Neural cell (in vitro differentiated cells): ENCODE measurements around the gene JCHAIN. TPM values are rescaled to one million over a fixed set of nuclear protein-coding genes. Genes with fewer than 3 reads are reported as not detected.
"Not testable (repeated sequence)": the region's sequence is repeated elsewhere in the genome, so short reads cannot be mapped to it uniquely, and the experiment has no call there.

Experiments used
- H2AFZ ChIP-seq: fragments of 200-600, 300-800 bp; sonication (generic), shearing (Covaris generic); 2 replicates; pipeline ENCODE4 v1.6.0; 2014; ENCODE audit warnings: low read depth, mild to moderate bottlenecking, antibody characterized with exemption, low read length, moderate library complexity
- H3F3A ChIP-seq: fragments of 200-600 bp; shearing (Covaris generic); 2 replicates; pipeline ENCODE4 v1.6.1; 2016; ENCODE audit warnings: mild to moderate bottlenecking, moderate library complexity, mixed read lengths, antibody characterized with exemption, low read length; ENCODE audit not compliant: insufficient read depth, poor library complexity, severe bottlenecking
- H3K27ac ChIP-seq: fragments of 200-600, 300-800 bp; sonication (generic), shearing (Covaris generic); 2 replicates; pipeline ENCODE4 v1.5.1; 2014; ENCODE audit warnings: mild to moderate bottlenecking, low read length, moderate library complexity
- H3K27me3 ChIP-seq: fragments of 300-800, 200-600 bp; sonication (generic), shearing (Covaris generic); 2 replicates; pipeline ENCODE4 v1.6.0; 2014; ENCODE audit warnings: mild to moderate bottlenecking, low read depth, low read length, moderate library complexity; ENCODE audit not compliant: insufficient read depth
- H3K36me3 ChIP-seq: fragments of 300-800, 200-600 bp; sonication (generic), shearing (Covaris generic); 2 replicates; pipeline ENCODE4 v1.5.1; 2014; ENCODE audit warnings: mild to moderate bottlenecking, antibody characterized with exemption, low read length, moderate library complexity; ENCODE audit not compliant: insufficient read depth
- H3K4me2 ChIP-seq: fragments of 300-800, 200-600 bp; sonication (generic), shearing (Covaris generic); 2 replicates; pipeline ENCODE4 v1.6.0; 2014; ENCODE audit warnings: mild to moderate bottlenecking, low read length
- H3K4me3 ChIP-seq: fragments of 300-800, 200-600 bp; sonication (generic), shearing (Covaris generic); 2 replicates; pipeline ENCODE4 v1.5.1; 2014; ENCODE audit warnings: mild to moderate bottlenecking, low read length, moderate library complexity
- H3K79me2 ChIP-seq: fragments of 200-600 bp; shearing (Covaris generic); replicated peaks from 2 replicates; pipeline ENCODE4 v1.6.0; 2014; ENCODE audit warnings: mild to moderate bottlenecking, low read length, moderate library complexity; ENCODE audit not compliant: insufficient read depth
- H3K9ac ChIP-seq: fragments of 300-800, 200-600 bp; sonication (generic), shearing (Covaris generic); 2 replicates; pipeline ENCODE4 v1.6.1; 2016; ENCODE audit warnings: mild to moderate bottlenecking, low read length, mixed read lengths
- H3K9me2 ChIP-seq: fragments of 200-600 bp; shearing (Covaris generic); 2 replicates; pipeline ENCODE4 v1.6.1; 2016; ENCODE audit warnings: mild to moderate bottlenecking, low read length, mixed read lengths; ENCODE audit not compliant: insufficient read depth
- H3K9me3 ChIP-seq: fragments of 200-600, 300-800 bp; sonication (generic), shearing (Covaris generic); 2 replicates; pipeline ENCODE4 v1.6.1; 2016; ENCODE audit warnings: mild to moderate bottlenecking, mixed run types, low read length, moderate library complexity, mixed read lengths
- H4K20me1 ChIP-seq: fragments of 200-600 bp; shearing (Covaris generic); 2 replicates; pipeline ENCODE4 v1.6.1; 2016; ENCODE audit warnings: mild to moderate bottlenecking, mixed run types; ENCODE audit not compliant: insufficient read depth
- EP300 ChIP-seq: fragments of 450-650 bp; conservative IDR thresholded peaks from 2 replicates; pipeline ENCODE4 v1.6.1; 2014; ENCODE audit warnings: antibody characterized with exemption, mild to moderate bottlenecking, moderate library complexity; ENCODE audit not compliant: poor library complexity, severe bottlenecking
- EZH2 ChIP-seq: fragments of 200-600, 300-800 bp; shearing (Covaris generic), sonication (generic); IDR thresholded peaks from 2 replicates; pipeline ENCODE4 v1.6.1; 2014; ENCODE audit warnings: antibody characterized with exemption, low read length, borderline replicate concordance, mild to moderate bottlenecking; ENCODE audit not compliant: insufficient read depth, poor library complexity, severe bottlenecking
- POLR2AphosphoS5 ChIP-seq: IDR thresholded peaks from 2 replicates; pipeline ENCODE4 v1.6.1; 2012
- RAD21 ChIP-seq: fragments of 450-650 bp; conservative IDR thresholded peaks from 2 replicates; pipeline ENCODE4 v1.6.1; 2014; ENCODE audit warnings: antibody characterized with exemption, mild to moderate bottlenecking, moderate library complexity
- REST ChIP-seq: IDR thresholded peaks from 2 replicates; pipeline ENCODE4 v1.6.1; 2012; ENCODE audit warnings: borderline replicate concordance
- SMC3 ChIP-seq: fragments of 450-650 bp; conservative IDR thresholded peaks from 2 replicates; pipeline ENCODE4 v1.6.1; 2014; ENCODE audit warnings: antibody characterized with exemption, mild to moderate bottlenecking, moderate library complexity; ENCODE audit not compliant: poor library complexity
- TAF1 ChIP-seq: IDR thresholded peaks from 2 replicates; pipeline ENCODE4 v1.6.1; 2012; ENCODE audit warnings: low read depth
- polyA plus RNA-seq: library from polyadenylated mRNA; depleted of rRNA; stranded (reverse); fragments of >200 nt; gene quantifications from 2 replicates; pipeline ENCODE4 v1.2.3, GENCODE V29; 2014
- TF ChIP-seq, protein P1 (sequence below): fragments of 450-650 bp; IDR thresholded peaks from 2 replicates; pipeline ENCODE4 v1.5.1; 2014; ENCODE audit warnings: antibody characterized with exemption, mild to moderate bottlenecking, moderate library complexity; ENCODE audit not compliant: poor library complexity, severe bottlenecking

The JCHAIN gene
- polyA plus RNA-seq, 1 donor from 2014 or later, result not detected

DNA sequence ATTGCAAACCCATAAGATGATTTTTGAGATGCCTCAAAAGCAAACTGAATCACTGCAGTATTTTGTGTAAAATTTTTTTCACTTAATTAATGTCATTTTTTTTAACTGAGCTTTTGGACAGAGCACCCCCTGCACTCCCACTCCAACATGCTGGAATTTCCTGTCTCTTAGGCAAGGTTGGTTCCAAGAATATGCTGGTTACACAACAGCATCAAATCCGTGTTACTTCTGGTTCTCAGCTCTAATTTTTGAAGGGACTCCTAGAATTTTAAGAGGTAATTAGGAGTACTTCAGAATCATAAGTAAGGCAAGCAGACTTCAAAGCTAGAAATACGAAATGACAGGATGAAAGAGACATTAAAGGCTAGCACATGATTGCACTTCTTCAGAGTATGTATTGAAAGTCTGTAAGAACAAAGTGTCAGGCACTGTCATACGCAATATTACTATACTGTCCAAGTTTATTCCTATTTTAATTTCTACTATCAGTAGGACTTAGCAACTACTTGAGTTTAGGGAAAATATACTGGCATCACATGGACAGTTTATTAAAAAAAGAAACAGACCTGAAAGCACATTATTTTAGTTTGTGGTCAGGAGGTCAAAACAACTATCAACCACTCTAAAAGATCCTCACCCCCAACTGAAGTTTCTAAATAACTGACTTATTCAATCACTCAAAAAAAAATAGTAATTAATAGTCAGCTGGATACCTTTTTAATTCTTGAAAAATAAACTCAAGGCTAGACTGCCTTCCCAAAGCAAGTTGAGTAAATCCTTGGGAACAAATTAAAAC lies 1.6 kb upstream of the JCHAIN start:
- H3K79me2 ChIP-seq, result no peaks in the 10 kb centered on the region
- no peaks in the 10 kb centered on the region for H3F3A ChIP-seq
- no peak overlapping the region for H3K4me2 ChIP-seq
- H3K27me3 ChIP-seq, result no peaks in the 10 kb centered on the region
- H3K9ac ChIP-seq, result no peak overlapping the region
- H3K9me2 ChIP-seq, result no peaks in the 10 kb centered on the region
- no peaks in the 10 kb centered on the region for H3K36me3 ChIP-seq
- TF ChIP-seq SMC3 (no peak), EZH2 (no peak), EP300 (no peak), POLR2AphosphoS5 (no peak), RAD21 (no peak), REST (no peak), TAF1 (no peak)
- TF ChIP-seq, protein P1, sequence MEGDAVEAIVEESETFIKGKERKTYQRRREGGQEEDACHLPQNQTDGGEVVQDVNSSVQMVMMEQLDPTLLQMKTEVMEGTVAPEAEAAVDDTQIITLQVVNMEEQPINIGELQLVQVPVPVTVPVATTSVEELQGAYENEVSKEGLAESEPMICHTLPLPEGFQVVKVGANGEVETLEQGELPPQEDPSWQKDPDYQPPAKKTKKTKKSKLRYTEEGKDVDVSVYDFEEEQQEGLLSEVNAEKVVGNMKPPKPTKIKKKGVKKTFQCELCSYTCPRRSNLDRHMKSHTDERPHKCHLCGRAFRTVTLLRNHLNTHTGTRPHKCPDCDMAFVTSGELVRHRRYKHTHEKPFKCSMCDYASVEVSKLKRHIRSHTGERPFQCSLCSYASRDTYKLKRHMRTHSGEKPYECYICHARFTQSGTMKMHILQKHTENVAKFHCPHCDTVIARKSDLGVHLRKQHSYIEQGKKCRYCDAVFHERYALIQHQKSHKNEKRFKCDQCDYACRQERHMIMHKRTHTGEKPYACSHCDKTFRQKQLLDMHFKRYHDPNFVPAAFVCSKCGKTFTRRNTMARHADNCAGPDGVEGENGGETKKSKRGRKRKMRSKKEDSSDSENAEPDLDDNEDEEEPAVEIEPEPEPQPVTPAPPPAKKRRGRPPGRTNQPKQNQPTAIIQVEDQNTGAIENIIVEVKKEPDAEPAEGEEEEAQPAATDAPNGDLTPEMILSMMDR, result no peak
- no peak overlapping the region for H2AFZ ChIP-seq
- H4K20me1 ChIP-seq, result no peaks in the 10 kb centered on the region
- H3K9me3 ChIP-seq, result no peaks in the 10 kb centered on the region
- H3K4me3 ChIP-seq, result no peak overlapping the region
- H3K27ac ChIP-seq, result no peak overlapping the region

GRCh38 chr4:70661309-70661922 lies 4.9 kb downstream of the JCHAIN start:
- H4K20me1 ChIP-seq, H3K9me3 ChIP-seq, H3K27ac ChIP-seq, H3K9me2 ChIP-seq, H3K36me3 ChIP-seq, H3K27me3 ChIP-seq, H3F3A ChIP-seq, H3K4me3 ChIP-seq, H3K4me2 ChIP-seq, H3K9ac ChIP-seq, H2AFZ ChIP-seq, H3K79me2 ChIP-seq: not testable (repeated sequence)
